KOPT-K1 (cell line): ENCODE results near the gene PDLIM5.

ENCODE experiments used
- H3K27ac ChIP-seq: fragments of 200-600 bp; sonication (generic); 2 replicates; pipeline ENCODE4 v1.5.1; 2016; ENCODE audit warnings: antibody characterized with exemption, mild to moderate bottlenecking, low read depth, low read length; ENCODE audit not compliant: poor library complexity, severe bottlenecking
- H3K36me3 ChIP-seq: fragments of 200-600 bp; sonication (generic); 2 replicates; pipeline ENCODE4 v1.5.1; 2017; ENCODE audit warnings: antibody characterized with exemption, mild to moderate bottlenecking, low read length, moderate library complexity; ENCODE audit not compliant: insufficient read depth
- H3K9me3 ChIP-seq: fragments of 200-600 bp; sonication (generic); 2 replicates; pipeline ENCODE4 v1.5.1; 2017; ENCODE audit warnings: antibody characterized with exemption, low read length, mild to moderate bottlenecking; ENCODE audit not compliant: insufficient read depth, poor library complexity, severe bottlenecking

Gene PDLIM5

DNA sequence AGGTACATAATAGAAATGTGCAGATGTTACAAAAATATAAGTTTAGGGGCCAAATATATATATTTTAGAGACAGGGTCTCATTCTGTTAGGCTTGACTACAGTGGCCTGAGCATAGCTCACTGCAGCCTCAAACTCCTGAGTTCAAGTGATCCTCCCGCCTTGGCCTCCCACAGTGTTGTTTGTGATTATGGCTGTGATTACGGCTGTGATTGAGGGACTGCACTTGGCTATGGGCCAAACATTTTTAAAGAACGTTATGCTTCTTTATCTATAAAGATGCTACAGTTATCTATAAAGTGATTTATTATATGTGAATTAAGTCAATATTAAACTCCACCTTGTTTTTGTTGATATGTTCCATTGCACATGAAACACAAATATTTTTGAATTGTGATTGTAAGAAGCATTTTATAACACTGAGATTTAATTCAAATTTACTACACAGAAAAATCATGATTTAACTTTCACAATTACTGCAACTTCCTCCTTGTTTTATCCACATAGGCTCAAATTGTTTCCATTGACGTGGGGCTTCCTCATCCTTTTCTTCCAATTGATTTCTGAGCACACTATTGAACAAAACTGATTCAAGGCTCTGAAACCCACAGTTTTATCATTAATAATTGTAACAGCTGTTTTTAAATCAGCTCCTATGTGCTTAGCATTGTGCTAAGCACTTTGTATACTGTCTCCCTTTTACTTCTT, 237.6 kb downstream of the PDLIM5 start:
- Histone ChIP-seq H3K36me3 (no peaks in the 10 kb centered on the region), H3K9me3 (no peaks in the 10 kb centered on the region), H3K27ac (no peak overlapping the region)

DNA sequence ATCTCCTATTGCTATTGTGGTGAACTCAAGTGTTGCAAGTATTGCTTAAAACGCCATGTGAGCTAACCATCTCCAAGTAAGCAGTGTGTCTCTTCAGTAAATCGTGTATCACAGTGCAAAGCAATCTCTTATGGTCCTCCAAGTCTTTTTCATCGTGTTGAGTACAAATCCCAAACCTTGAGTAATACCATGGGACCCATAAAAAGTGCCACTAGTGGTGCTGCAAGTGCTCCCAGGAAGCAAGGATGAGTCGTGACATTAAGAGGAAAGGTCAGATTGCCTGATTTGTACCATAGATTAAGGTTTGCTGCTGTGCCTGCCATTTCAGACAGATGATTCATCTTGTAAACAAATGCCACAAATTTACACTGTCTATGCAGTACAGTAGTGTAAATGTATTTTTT, 239.1 kb downstream of the PDLIM5 start:
- H3K9me3 ChIP-seq = no peaks in the 10 kb centered on the region
- no peak overlapping the region for H3K27ac ChIP-seq
- no peaks in the 10 kb centered on the region for H3K36me3 ChIP-seq

DNA sequence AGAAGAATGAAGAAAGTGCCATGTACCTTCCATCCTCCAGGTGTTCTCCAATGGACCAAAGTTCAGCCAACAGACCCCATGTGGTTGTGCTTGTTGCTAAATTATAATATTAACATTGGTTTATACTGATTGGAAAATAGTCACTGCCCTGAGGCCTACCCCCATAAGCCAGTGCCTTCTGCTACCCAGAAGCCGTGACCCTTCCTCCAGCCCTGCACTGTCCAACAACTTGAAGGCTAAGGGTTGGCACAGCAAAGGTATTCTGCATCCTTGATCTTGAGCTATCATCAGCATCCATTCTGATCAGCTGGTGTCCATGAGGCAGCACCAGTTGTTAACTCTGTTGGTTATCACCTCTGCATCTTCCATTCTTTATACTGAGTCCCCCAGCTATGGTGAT, 239.8 kb downstream of the PDLIM5 start:
- Histone ChIP-seq H3K9me3 (no peaks in the 10 kb centered on the region), H3K27ac (no peak overlapping the region), H3K36me3 (no peaks in the 10 kb centered on the region)

DNA sequence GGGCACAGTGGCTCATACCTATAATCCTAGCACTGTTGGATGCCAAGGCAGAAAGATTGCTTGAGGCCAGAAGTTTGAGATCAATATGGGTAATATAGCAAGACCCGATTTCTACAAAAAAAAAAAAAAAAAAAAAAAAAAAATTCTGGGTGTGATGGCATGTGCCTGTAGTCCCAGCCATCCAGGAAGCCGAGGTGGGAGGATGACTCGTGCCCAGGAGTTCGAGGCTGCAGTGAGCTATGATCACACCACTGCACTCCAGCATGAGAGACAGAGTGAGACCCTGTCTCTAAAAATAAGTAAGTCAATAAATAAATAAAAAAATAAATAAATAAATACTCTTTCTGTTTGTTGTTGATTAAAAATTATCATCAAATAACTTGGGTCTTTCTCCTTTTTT, 243.6 kb downstream of the PDLIM5 start:
- Histone ChIP-seq H3K9me3 (no peaks in the 10 kb centered on the region), H3K36me3 (no peaks in the 10 kb centered on the region), H3K27ac (no peak overlapping the region)

DNA sequence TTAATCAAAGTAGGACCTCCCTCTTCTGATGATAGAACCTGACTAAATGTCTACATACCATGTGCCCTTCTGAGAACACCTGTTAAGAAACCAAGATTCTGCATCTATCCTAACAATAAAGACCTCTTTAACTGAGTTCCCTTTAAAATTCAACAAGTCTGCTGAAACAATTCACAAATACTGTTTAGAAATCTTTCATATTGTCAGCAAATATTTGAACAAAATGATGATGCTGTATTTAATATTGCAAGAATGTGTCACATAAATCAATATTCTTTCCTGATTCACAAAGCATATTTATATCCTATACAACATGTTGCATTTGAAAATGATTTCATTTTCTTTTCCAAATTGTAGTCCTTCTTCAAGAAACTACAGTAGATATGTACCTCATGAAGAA, 246.4 kb downstream of the PDLIM5 start:
- Histone ChIP-seq H3K36me3 (no peaks in the 10 kb centered on the region), H3K9me3 (no peaks in the 10 kb centered on the region), H3K27ac (no peak overlapping the region)

DNA sequence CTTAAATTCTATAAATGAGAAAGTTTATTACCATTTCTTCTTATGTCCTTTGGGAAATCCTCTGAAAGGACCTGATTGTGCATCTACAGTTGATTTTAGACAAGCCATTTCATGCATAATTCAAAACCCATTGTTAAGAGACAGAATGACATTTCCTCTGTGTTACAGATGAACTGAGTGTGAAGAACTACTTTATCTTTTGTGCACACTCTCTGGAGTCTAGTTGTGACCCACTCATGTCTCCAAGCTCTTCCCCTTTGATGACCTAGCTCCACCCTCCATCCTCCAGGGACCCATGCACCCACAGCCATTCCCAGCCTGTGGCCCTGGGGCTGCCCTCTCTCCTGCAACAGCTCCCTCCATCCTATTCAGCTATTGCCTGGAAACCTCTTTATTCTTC, 248.6 kb downstream of the PDLIM5 start:
- Histone ChIP-seq H3K36me3 (no peaks in the 10 kb centered on the region), H3K27ac (no peak overlapping the region), H3K9me3 (no peaks in the 10 kb centered on the region)

DNA sequence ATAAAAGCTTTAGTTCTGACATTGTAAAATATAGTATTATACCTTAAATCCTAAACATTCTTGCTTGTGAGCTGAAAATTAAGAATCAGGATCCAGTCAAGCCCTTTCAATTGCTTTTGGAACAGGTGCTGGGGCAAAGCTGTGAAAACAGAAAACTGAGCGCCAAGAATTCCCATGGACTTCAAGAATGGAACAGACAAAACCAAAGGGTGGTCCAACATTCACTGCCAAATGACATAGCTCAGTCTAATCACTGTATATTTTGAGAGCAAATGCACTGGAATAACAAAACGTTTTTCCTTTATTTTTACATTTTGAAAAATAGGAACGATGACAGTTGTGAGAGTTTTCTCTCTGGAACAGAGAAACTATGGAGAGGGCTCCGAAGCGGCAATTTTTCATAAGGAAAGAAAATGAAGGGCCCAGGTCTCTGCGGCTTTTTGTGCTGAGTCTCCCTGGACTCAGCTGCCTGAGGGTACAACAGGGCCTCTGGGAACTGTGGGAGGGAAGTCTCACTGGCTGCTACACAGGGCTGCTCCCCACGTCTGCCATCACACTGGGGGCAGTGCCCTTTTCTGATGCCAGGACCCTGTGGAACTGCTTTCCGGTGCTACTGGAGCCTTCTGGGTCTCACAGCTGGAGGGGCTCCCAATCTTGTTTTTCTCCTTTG, 250.0 kb downstream of the PDLIM5 start:
- Histone ChIP-seq H3K9me3 (no peaks in the 10 kb centered on the region), H3K27ac (no peak overlapping the region), H3K36me3 (no peaks in the 10 kb centered on the region)

DNA sequence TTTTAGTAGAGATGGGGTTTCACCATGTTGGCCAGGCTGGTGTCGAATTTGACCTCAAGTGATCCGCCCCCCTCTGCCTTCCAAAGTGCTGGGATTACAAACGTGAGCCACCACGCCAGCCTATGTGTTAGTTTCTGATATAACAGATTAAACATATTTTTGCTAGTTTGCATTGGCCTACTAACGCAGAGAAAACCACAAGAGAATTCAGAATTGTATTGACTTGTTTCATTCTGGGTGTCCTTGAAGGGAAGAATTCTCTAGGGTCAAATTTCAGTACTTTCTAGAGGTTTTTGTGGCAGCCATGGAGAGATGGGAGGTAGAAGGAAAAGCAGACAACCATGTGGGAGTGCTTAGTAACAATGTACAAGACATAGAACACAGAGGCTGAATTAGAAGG, 259.9 kb downstream of the PDLIM5 start:
- no peaks in the 10 kb centered on the region for H3K9me3 ChIP-seq
- no peak overlapping the region for H3K27ac ChIP-seq
- no peaks in the 10 kb centered on the region for H3K36me3 ChIP-seq

DNA sequence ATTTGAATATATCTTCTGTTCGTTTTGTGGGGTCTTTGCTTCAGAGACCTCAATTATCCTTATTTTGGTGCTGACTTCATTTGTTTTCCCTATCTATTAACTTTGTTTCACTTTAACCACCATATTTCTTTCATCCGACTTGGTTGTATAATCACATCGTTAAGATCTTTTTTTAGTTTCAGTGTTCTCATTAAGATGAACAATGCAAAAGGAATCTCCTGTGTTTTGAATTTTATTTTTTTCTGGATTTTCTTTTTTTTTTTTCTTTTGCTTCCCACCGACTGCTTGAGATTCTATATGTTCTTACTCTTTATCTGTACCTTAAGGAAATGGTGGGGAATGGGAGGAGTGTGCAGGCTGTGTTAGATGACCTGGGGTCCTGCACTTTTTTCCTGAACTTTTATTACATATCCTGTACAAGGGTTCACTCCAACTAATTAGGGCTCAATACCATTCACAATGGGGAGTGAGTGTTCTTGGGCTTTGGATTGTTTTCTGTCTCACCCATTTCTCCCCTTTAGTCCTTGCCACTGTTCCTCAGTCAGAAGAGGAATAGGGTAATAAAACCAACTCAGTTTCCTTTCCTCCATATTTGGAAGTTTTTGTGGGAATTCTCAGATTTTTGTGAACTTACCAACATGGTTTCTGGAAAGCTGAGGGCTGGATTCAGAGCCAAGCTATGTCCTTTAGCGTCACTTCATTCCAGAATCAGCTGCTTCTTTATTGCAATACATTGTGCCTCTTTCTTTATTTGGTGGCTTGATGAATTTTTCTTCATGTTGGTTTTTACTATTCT, 262.8 kb downstream of the PDLIM5 start:
- Histone ChIP-seq H3K9me3 (no peaks in the 10 kb centered on the region), H3K27ac (no peak overlapping the region), H3K36me3 (no peaks in the 10 kb centered on the region)

DNA sequence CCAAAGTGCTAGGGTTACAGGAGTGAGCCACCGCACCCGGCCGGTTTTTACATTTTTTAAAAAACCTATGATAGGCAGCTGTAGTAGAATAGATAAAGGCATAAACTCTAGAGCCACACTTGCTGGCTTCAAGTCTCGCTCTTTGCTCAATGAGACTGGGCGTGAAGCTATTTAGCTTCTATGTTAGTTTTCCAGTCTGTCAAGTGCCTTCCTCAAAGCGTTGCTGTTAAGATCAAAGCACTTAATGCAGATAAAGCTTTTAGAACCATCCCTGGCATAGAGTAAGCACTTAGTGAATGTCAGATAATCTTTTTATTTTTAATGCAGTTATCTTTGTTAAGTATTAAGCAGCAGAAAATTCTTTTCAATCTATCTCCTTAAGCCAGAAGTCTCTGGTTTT, 264.0 kb downstream of the PDLIM5 start:
- no peak overlapping the region for H3K27ac ChIP-seq
- no peaks in the 10 kb centered on the region for H3K9me3 ChIP-seq
- H3K36me3 ChIP-seq = no peaks in the 10 kb centered on the region
